GM23248 (cell line): ENCODE measurements around the gene BNIP3.

Experiments
- EZH2 ChIP-seq: fragments of 200-600 bp; sonication (generic); IDR thresholded peaks from 2 replicates; pipeline ENCODE4 v1.6.1; 2018; ENCODE audit warnings: antibody characterized with exemption, mild to moderate bottlenecking; ENCODE audit not compliant: insufficient read depth, poor library complexity, severe bottlenecking
- EZH2phosphoT487 ChIP-seq: fragments of 200-600 bp; sonication (generic); IDR thresholded peaks from 2 replicates; pipeline ENCODE4 v1.6.1; 2018; ENCODE audit warnings: antibody characterized with exemption, moderate library complexity, mild to moderate bottlenecking, low read depth; ENCODE audit not compliant: insufficient read depth

DNA sequence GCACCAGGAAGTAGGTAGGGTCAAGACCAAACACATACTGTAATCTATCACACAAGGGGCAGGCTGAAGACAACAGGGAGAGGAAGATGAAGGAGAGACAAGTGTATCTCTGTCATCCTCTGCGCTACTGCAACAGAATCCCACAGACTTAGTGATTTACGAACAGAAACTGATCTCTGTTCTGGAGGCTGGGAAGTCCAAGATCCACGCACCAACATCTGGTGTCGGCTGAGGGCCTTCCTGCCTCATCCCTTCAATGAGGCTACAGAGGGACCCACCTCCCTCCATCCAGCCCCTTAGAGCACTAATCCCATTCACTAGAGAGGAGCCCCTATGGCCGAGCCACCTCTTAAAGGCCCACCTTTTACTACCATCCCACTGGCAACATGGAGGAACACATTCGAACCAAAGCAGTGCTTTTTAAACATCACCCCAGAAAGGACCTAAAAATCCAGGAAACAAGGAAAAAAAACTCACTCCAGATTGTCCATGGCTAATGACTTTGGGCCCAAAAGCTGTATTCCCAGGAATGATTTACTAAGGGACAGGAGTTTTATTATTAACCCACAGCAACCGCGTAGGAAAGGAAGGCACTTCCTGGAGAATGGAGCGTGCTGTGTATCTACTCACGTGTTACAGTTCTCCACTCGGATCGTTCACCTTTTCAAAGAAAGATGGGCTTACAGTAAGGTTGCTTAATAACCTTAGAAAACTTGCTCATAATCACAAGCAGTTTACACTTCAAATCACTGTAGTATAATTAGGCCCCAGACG, 4.2 kb downstream of the BNIP3 start:
- TF ChIP-seq EZH2 (no peak), EZH2phosphoT487 (no peak)
